SKM-1 treated with dmso at 0.1 percent for 144 hours (cell line): ENCODE results near the gene CD2BP2.
"Not testable (repeated sequence)": the region's sequence is repeated elsewhere in the genome, so short reads cannot be mapped to it uniquely, and the experiment has no call there.

ENCODE experiments used
- DNase-seq: peaks from one replicate; lab custom pipeline; 2025; ENCODE audit not compliant: unreplicated experiment; lab: John Stamatoyannopoulos, UW

CD2BP2 gene

DNA sequence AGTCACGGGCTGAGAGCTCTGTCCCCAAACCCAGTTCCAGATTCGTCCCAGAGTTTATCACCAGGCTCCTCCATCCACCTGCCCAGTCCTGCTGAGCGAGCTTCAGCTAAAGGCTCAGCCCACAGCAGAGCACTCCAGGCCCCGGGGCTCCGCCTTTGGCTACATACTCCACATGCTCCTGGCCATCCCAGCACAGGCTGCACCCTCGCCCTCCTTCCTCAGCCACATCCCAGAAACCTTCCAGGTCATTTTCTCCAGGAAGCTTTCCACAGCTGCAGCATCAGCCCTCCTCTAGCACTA, 4.7 kb upstream of the CD2BP2 start:
- DNase-seq: no peak

GRCh38 chr16:30358990-30359870, 4.1 kb upstream of the CD2BP2 start:
- DNase-seq: no peak

DNA sequence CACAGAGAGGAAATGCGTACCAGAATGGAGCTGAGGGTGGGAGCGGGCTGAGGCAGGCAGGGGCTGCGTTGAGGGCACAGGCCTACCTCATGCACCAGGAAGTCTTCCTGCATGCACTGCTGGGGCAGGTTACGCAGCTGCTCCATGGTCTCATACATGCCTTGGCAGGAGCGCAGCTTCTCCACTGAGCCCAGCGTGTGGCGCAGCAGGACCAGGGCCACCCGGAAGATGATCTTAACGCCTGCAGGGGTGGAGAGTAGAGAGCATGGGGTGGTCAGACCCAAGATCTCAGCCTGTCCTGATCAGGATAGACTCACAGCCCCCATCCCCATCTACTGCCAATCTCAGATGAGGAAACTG, 3.4 kb upstream of the CD2BP2 start:
- DNase-seq: no peak

GRCh38 chr16:30357715-30358576, 2.8 kb upstream of the CD2BP2 start:
- DNase-seq: no peak

DNA sequence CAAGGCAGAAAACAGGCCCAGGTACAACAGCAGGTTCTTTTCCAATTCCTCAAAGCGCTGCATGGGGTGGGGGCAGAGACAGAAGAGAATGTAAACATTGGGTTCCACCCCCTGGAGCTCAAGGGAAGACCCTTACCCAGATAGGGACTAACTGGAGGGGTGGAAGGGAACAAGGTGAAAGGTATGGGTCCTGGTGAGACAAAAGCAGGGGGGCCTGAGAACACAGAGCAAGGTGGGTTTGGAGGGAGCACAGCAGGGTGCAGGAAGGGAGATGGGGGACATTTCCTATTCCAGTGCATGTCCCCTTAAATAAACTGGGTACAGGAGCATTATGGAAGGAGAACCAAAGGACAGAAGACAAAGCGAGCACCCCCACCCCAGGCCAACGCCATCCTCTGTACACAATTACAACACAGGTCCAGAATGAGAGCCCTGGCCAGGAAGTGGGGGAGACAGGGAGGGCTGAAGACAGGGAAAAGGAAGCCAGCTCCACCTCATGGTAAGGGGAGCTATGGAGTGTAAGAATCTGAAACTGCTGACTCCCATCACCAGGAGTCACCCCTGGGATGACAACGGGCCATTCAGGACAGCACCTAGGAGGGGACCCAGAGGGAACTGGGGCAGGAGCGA, 2.1 kb upstream of the CD2BP2 start:
- DNase-seq: no peak

- DNase-seq: no peak
These were observed 1.4 kb upstream of the CD2BP2 start for GRCh38 chr16:30356401-30357084.

DNA sequence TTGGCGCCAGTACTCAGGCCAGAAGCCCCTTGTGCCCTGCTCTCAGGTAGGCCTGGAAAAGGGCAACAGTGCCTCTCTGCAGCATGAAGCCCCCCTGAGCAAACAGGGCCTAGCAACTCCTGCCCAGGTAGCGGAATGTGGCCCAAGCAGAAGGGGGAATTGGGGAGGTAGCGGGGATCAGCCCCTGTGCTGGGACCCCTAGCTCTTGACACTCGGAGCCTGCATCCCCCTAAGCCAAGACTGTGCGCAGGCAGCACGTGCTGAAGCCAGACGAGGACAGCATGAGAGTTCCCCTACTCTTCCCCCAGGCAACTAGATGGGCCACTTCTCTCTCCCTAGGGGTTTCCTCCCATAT, 823 bp upstream of the CD2BP2 start:
- DNase-seq: no peak

DNA sequence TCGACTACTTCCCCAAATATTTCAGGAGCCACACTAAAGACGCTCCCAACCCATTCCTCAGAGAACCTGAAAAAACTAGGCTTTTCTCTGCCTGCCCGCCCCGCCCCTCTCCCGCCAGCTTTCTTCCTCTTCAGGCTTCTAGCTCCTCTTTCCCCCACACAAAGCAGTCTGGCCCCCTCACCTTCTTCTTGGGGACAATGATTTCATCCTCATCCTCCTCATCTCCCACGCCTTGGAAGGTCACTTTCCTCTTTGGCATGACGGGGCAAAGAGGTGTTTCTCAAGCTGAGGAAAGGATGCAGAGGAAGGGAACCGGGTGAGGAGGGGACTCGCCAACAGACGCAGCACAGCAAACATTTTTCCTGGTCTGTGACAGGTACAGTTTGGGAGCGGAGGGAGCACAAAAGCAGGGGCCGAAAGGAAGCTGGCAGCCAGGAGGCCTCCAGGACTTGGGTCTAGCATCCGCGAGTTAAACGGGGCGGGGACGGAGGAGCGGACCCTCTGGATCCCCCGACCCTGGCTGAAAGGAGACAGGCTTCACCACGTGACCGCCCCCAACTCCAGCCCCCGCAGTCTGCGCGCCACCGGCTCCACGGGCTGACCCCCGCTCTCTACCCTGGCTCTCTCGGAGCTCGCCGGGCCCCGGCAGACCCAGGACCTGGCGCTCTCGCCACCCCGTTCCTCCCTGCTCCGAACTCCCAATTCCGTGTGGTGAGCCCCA, 525 bp downstream of the CD2BP2 start:
- no peak for DNase-seq

DNA sequence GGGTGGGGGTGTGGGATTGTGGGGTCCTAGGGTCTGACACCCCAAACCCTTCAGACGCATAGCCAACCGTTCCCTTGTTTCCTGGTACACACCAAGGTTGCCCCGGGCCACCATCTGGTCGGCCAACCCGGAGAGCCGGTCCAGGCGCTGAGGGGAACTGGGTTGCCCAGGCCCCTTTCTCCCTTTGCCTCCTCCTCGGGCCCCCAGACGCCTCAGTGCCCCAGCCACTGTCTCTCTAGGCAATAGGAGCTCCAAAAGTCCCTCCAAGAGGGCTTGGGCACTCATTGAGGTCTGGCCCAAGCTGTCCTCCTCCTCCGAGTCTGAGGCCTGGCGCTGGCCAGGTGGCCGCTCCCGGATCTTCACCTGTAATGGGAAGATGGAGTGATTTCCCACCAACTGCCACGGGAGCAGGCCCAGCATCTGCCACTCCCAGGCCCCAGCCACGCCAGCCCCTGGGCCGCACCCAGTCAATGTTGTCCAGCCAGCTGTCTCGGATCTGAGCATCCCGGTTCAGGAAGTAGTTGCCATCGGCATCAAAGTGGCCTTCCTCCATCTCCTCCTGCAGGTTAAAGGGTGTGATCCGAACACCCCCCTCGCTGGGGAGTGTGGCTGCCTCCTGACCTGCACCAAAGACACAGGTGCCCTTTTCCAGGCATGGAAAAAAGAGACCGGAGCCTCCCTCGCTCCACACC, 1.5 kb downstream of the CD2BP2 start:
- DNase-seq: no peak

DNA sequence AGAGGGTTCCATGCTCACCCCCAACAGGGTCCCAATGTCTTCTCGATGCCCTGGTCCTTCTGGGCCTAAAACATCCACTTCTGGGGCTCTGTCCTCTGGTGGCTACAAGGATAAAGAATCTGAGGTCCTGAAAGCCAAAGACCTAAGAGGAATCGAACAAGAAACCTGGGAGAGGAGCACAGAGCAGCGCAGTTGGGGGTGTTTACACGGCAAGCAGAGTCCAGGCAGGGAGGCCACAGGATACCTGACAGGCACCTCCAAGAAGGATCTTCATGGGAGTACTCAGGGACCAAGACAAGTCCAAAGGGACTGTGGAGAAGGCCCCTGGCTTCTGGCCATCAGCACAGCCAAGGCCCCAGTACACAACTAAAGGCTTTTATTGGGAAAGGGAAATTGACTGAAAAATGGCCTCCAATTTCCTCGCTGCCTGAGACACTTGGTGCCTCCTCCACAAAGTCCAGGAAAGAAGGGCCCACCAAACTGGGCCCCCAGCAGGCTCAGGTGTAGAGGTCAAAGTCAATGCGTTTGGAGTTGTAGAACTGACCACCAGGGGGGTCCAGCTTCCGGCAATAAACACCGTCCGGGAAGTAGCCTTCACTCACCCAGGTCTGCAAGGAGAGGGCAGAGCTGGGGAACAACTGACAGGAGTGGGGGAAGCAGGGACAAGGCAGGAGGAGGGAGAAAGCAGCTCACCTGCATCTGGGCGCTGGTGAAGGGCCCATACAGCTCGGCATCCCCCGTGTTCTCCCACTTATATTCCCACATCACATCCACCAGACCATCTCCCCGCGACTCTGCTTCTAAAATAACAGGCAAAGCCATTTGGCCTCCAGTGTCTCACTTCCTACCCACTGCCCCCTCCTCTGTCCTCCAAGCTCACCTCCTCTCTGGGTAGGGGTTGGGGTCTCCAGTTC, 2.4 kb downstream of the CD2BP2 start:
- no peak for DNase-seq

DNA sequence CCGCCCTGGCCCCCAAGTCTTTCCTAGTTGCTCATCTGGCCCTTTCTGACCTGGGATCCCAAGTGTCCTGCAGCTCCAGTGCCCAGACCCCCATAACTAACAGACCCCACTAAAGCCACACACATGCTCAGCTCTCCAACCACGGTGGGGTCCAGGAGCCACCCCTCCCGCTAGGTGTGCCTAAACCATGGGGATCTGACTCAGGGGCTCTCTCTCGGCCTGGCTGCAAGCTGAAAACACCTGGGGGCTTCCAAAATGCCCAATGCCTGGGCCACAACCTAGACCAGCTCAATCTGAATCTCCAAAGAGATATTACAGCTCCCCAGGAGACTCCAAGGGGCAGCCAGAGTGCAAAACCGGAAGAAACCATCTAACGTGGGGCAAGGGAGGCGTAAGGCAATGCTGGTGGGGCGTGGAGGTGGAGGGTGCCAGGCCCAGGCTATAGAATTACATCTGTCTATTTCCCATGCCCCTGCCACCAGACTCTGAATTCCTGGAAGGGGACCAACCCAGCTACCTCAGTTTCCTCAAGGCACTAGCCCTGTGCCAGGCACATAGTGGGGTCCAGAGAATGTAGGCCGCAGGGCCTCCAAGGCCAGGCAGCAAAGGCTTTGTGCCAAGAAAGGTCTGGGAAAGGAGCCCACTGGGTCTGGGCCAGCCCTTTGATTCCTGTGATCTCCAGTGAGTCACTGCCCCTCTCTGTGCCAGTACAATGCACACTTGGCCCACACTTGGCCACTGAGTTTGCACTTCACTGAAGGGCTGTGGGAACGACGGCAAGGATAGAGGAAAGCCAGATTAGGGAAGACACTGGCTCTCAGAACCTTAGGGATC, 3.3 kb downstream of the CD2BP2 start:
- DNase-seq: no peak

DNA sequence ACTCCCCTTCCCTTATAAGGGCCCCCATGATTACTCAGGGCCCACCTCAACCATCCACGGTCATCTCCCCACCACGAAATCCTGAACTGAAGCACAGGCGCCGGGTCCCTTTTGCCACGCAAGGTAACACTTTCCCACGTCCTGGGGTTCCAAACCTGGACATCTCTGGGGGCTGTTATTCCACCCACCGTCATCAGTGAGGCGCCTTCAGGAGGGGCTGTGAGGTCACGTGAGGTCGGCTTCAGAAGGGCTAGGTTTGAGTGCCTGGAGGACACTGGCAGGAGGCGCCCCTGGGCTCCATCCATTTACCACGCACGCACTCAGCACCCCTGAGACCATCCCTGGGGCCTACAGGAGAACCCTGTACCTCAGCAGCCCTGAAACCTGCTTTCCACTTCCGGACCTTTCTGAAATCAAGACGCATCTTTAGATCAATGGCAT, 4.1 kb downstream of the CD2BP2 start:
- no peak for DNase-seq

GRCh38 chr16:30350134-30350871, 4.8 kb downstream of the CD2BP2 start:
- DNase-seq: no peak

- no peak for DNase-seq
These were observed 5.4 kb downstream of the CD2BP2 start for GRCh38 chr16:30349675-30350074.

DNA sequence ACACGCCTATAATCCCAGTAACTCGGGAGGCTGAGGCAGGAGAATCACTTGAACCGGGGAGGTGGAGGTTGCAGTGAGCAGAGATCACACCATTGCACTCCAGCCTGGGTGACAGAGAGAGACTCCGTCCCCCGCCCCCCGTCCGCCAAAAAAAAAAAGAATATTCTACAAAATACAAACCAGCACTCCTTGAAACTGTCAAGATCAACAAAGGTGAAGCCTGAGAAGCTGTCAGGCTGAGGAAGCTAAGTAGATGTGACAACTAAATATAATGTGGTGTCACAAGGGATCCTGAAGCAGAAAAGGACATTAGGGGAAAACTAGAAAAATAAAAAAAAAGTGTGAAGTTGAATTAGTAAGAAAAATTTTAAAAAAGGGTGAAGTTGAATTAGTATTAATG, 6.2 kb downstream of the CD2BP2 start:
- DNase-seq: no peak

DNA sequence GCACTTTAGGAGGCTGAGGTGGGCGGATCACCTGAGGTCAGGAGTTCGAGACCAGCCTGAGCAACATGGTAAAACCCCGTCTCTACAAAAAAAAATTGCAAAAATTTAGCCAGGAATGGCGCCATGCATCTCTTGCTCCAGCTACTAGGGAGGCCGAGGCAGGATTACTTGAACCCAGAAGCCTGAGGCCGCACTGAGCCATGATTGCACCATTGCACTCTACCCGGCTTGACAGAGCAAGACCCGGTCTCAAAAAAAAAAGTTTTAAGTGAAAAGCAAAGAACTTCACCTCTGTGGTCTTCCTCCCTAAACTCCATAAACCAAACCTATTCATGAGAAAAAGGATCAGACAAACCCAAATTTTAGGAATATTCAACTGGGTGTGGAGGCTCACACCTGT, 7.0 kb downstream of the CD2BP2 start:
- DNase-seq: no peak

GRCh38 chr16:30346286-30346685, 8.8 kb downstream of the CD2BP2 start:
- no peak for DNase-seq

- DNase-seq: not testable (repeated sequence)
These were observed 11.7 kb downstream of the CD2BP2 start for GRCh38 chr16:30343491-30343820.
